Measurements from ENCODE around the gene SCRN2.

Gene SCRN2

GRCh38 chr17:47802341-47803022, 38.6 kb downstream of the SCRN2 start:
- peak; percentile 47 for DNase-seq

- no peak for DNase-seq
Measured at GRCh38 chr17:47801906-47802305, 39.2 kb downstream of the SCRN2 start.

- DNase-seq, result no peak
Measured at GRCh38 chr17:47801176-47801765, 39.8 kb downstream of the SCRN2 start.

DNA sequence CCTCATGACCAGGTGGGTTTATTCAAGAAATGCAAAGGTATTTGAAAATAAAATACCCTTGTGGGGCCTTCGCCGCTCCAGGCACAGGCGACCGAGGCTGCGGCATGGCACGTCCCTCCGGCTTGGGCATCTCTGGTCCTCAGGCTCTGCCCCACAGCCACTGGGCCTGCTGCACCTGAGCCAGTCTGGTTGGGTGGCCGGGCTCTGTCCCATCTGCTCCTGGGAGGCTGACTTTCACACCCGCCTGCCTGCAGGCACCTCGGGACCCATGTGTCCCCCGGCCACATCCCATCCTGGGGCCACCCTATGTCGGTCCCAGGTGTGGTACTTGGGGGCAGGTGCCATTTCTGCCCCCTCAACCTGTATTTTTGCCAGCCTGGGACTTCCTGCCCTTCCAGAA, 40.4 kb downstream of the SCRN2 start:
- DNase-seq, result no peak

DNA sequence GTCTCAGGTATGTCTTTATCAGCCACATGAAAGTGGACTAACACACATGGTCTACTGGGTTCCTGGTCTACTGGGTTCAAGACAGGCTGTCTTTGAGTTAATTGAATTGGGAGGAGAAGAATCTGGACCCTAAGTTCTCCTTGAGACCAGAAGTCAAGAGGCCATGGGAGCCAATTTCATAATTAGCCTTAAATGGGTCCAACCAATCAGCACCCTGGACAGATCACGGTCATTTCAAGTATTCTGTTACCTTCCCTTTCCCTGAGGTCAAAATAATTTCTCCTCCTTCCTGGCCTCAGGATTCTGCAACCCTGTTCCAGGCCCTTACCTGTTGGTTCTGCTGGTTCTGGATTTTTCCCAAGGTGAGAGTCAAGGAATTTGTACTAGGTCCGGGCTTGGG, 43.3 kb downstream of the SCRN2 start:
- no peak for DNase-seq

DNA sequence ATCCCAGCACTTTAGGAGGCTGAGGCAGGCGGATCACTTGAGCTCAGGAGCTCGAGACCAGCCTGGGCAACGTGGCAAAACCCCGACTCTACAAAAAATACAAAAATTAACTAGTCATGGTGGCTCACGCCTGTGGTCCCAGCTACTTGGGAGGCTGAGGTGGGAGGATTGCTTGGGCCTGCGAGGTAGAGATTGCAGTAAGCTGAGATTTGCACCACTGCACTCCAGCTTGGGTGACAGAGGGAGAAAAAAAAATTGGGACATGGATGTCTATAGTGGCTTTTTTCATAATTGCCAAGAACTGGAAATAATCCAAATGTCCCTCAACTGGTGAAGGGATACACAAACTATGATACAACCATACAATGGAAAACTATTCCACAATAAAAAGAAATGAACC, 48.1 kb downstream of the SCRN2 start:
- DNase-seq, result no peak

- DNase-seq, result no peak
Measured at GRCh38 chr17:47792457-47792856, 48.6 kb downstream of the SCRN2 start.

GRCh38 chr17:47791025-47791424, 50.0 kb downstream of the SCRN2 start:
- no peak for DNase-seq

DNA sequence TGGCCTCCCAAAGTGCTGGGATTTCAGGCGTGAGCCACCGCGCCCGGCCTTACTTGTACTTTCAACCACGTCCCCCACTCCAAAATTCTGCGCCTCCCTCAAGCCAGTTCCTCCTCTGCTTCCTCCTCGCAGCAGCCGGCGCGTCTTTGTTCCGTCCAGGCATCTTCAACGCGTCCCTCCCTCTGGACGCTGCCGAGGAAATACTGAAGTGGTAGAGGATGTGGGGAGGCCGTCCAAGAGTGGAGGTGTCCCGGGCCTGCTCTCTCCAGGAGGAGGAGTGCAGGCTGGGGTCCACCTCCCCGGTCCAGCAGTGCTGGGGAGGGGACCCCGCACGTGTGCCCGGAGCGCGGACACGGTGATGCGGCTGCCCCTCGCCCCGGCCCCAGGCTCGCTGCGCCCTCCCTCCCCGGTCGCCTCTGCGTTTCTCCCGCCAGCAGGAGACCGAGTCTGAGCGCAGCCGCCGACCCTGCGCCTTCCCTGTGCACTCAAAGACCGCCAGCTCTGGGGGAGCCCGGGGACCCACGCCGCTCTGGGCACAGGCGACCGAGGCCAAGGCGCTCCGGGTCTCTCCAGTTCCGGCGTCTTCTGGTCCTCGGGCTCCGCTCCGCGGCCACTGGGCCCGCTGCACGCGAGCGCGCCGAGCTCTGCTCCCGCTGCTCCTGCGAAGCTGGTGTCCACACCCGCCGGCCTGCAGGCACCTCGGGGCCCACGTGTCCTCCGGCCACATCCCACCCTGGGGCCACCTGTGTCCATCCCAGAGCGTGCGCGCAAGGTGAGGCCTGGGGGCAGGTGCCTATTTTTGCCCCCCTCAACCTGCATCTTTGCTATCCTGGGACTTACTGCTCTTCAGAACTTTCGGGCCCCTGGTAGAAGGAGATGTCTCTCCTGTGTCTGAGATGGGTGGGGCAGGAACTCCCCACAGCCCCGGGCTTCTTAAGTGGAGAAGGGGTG, 51.2 kb downstream of the SCRN2 start:
- DNase-seq, result peak; percentile 40
